Ishikawa (cell line): ENCODE measurements around the gene PRPH.

Source experiments
- CEBPB ChIP-seq: IDR thresholded peaks from 2 replicates; pipeline ENCODE4 v1.6.1; 2012
- CREB1 ChIP-seq: IDR thresholded peaks from 2 replicates; pipeline ENCODE4 v1.6.1; 2012; ENCODE audit warnings: low read depth
- EGR1 ChIP-seq: IDR thresholded peaks from 2 replicates; pipeline ENCODE4 v1.6.1; 2012
- EP300 ChIP-seq: IDR thresholded peaks from 2 replicates; pipeline ENCODE4 v1.6.1; 2012; ENCODE audit warnings: borderline replicate concordance
- FOXM1 ChIP-seq: IDR thresholded peaks from 2 replicates; pipeline ENCODE4 v1.6.1; 2012; ENCODE audit warnings: low read depth, borderline replicate concordance
- NFIC ChIP-seq: IDR thresholded peaks from 2 replicates; pipeline ENCODE4 v1.6.1; 2012
- RAD21 ChIP-seq: IDR thresholded peaks from 2 replicates; pipeline ENCODE4 v1.6.1; 2012; ENCODE audit warnings: low read depth
- TAF1 ChIP-seq: IDR thresholded peaks from 2 replicates; pipeline ENCODE4 v1.6.1; 2012; ENCODE audit warnings: low read depth, mild to moderate bottlenecking
- TCF12 ChIP-seq: IDR thresholded peaks from 2 replicates; pipeline ENCODE4 v1.6.1; 2012; ENCODE audit warnings: low read depth
- YY1 ChIP-seq: IDR thresholded peaks from 2 replicates; pipeline ENCODE4 v1.6.1; 2012; ENCODE audit warnings: low read depth
- ZBTB7A ChIP-seq: IDR thresholded peaks from 2 replicates; pipeline ENCODE4 v1.6.1; 2012; ENCODE audit warnings: low read depth
- TF ChIP-seq, protein P1 (sequence below): IDR thresholded peaks from 2 replicates; pipeline ENCODE4 v1.6.1; 2012
- TF ChIP-seq, protein P2 (sequence below): IDR thresholded peaks from 2 replicates; pipeline ENCODE4 v1.6.1; 2012; ENCODE audit warnings: low read depth, mild to moderate bottlenecking

DNA sequence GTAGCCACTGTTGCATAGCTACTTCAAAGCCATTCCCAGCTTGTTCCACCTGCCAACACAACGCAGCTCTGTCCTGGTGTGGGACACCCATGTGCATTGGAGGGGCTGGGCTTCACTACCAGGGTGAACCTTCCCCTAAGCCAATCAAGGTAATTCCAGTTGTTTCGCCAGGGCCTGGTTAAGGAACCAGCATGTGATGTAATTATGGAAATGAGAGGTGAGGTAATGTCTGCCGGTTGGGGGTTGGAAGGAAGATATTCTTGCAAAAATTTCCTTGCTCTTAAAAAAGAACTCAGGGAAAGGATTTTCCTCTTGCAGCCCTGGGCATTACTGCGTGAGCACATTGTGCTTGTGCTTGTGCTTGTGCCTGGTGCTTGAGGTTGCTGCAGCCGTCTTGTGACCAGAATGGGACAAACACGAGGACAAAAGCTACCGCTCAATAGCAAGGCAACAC, 15.2 kb upstream of the PRPH start:
- TF ChIP-seq FOXM1, result no peak
- no peak for TF ChIP-seq TAF1
- TF ChIP-seq, protein P1, sequence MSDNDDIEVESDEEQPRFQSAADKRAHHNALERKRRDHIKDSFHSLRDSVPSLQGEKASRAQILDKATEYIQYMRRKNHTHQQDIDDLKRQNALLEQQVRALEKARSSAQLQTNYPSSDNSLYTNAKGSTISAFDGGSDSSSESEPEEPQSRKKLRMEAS, result no peak
- no peak for TF ChIP-seq EP300
- no peak for TF ChIP-seq RAD21
- no peak for TF ChIP-seq ZBTB7A
- no peak for TF ChIP-seq EGR1
- TF ChIP-seq CEBPB, result no peak
- no peak for TF ChIP-seq YY1
- TF ChIP-seq, protein P2, sequence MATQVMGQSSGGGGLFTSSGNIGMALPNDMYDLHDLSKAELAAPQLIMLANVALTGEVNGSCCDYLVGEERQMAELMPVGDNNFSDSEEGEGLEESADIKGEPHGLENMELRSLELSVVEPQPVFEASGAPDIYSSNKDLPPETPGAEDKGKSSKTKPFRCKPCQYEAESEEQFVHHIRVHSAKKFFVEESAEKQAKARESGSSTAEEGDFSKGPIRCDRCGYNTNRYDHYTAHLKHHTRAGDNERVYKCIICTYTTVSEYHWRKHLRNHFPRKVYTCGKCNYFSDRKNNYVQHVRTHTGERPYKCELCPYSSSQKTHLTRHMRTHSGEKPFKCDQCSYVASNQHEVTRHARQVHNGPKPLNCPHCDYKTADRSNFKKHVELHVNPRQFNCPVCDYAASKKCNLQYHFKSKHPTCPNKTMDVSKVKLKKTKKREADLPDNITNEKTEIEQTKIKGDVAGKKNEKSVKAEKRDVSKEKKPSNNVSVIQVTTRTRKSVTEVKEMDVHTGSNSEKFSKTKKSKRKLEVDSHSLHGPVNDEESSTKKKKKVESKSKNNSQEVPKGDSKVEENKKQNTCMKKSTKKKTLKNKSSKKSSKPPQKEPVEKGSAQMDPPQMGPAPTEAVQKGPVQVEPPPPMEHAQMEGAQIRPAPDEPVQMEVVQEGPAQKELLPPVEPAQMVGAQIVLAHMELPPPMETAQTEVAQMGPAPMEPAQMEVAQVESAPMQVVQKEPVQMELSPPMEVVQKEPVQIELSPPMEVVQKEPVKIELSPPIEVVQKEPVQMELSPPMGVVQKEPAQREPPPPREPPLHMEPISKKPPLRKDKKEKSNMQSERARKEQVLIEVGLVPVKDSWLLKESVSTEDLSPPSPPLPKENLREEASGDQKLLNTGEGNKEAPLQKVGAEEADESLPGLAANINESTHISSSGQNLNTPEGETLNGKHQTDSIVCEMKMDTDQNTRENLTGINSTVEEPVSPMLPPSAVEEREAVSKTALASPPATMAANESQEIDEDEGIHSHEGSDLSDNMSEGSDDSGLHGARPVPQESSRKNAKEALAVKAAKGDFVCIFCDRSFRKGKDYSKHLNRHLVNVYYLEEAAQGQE, result no peak
- TF ChIP-seq CREB1, result no peak
- no peak for TF ChIP-seq NFIC
- TF ChIP-seq TCF12, result no peak
